Panc1 (cell line): ENCODE data around the gene SLC2A4. TPM values are rescaled to one million over a fixed set of nuclear protein-coding genes. Genes with fewer than 3 reads are reported as not detected.

Source experiments
- ATAC-seq: fragments of 200-7000 bp; cut with Tn5 transposase; 2 replicates; pipeline ENCODE4 v1.9.1; 2020; ENCODE audit warnings: mild to moderate bottlenecking, moderate library complexity
- BruUV-seq: library from RNA; stranded (reverse); fragments of 400-500 nt; replicated peaks from 2 replicates; lab custom pipeline; 2021; lab: Mats Ljungman, UMichigan
- CTCF ChIA-PET: fragments of 300-600 bp; sonication (Branson Sonifier 250); formaldehyde crosslinking; loops from one replicate; lab custom pipeline; 2022; ENCODE audit warnings: antibody characterized with exemption; lab: Charles Lee
- POLR2A ChIA-PET: fragments of 300-600 bp; sonication (Branson Sonifier 250); formaldehyde crosslinking; loops from one replicate; lab custom pipeline; 2022; ENCODE audit warnings: antibody characterized with exemption; lab: Charles Lee
- DNase-seq: peaks from one replicate; pipeline ENCODE4 v3.0.0-alpha.2; 2010; ENCODE audit warnings: low read depth, low spot score
- H3K27ac ChIP-seq: 2 replicates; pipeline ENCODE4 v1.5.1; 2011; ENCODE audit warnings: mild to moderate bottlenecking, low read length, inconsistent platforms
- H3K27me3 ChIP-seq: fragments of 200-500 bp; sonication (Bioruptor generic); 2 replicates; pipeline ENCODE4 v1.6.0; 2014; ENCODE audit warnings: low read length, inconsistent platforms; ENCODE audit not compliant: control insufficient read depth, insufficient read depth
- H3K36me3 ChIP-seq: fragments of 200-500 bp; sonication (Bioruptor generic); 2 replicates; pipeline ENCODE4 v1.5.1; 2014; ENCODE audit warnings: inconsistent platforms, mild to moderate bottlenecking, low read length, moderate library complexity; ENCODE audit not compliant: control insufficient read depth, insufficient read depth
- H3K4me1 ChIP-seq: 2 replicates; pipeline ENCODE4 v1.5.1; 2011; ENCODE audit warnings: inconsistent platforms, mild to moderate bottlenecking, low read length, moderate library complexity; ENCODE audit not compliant: control insufficient read depth, insufficient read depth
- H3K4me3 ChIP-seq, 2 experiments: 2 replicates each; pipeline ENCODE4 v1.5.1; 2011 to 2012; ENCODE audit warnings: low read depth in 2 of 2, low read length in 2 of 2, mild to moderate bottlenecking in 2 of 2, inconsistent platforms in 1 of 2, moderate library complexity in 1 of 2
- H3K9me3 ChIP-seq: fragments of 200-500 bp; sonication (Bioruptor generic); 2 replicates; pipeline ENCODE4 v1.5.1; 2014; ENCODE audit warnings: low read depth, mild to moderate bottlenecking, inconsistent platforms, low read length, moderate library complexity; ENCODE audit not compliant: control insufficient read depth, insufficient read depth
- CTCF ChIP-seq: fragments of 450-650 bp; IDR thresholded peaks from 2 replicates; pipeline ENCODE4 v1.5.1; 2017; ENCODE audit warnings: mild to moderate bottlenecking
- POLR2AphosphoS5 ChIP-seq: IDR thresholded peaks from 2 replicates; pipeline ENCODE4 v1.6.1; 2012; ENCODE audit warnings: mild to moderate bottlenecking, low read depth, low read length, moderate library complexity
- REST ChIP-seq, 2 experiments: IDR thresholded peaks; 2 replicates each; pipeline ENCODE4 v1.6.1; 2011 to 2012; ENCODE audit warnings: low read depth in 2 of 2, control low read depth in 1 of 2, low read length in 1 of 2, mild to moderate bottlenecking in 1 of 2, moderate library complexity in 1 of 2; ENCODE audit not compliant: insufficient read depth in 1 of 2
- SIN3A ChIP-seq: IDR thresholded peaks from 2 replicates; pipeline ENCODE4 v1.6.1; 2012; ENCODE audit warnings: low read depth, mild to moderate bottlenecking, low read length, moderate library complexity, borderline replicate concordance; ENCODE audit not compliant: insufficient read depth
- TCF7L2 ChIP-seq: IDR thresholded peaks from 2 replicates; pipeline ENCODE4 v1.6.1; 2011; ENCODE audit warnings: mild to moderate bottlenecking, low read depth, low read length, inconsistent platforms
- in situ Hi-C: cut with HindIII; loops from 2 replicates; pipeline ENCODE4 v1.10.0; 2016; ENCODE audit warnings: low sequenced_read_pairs, low pct_unique_long_range_greater_than_20kb
- intact Hi-C: fragments of 100-400 bp; cut with micrococcal nuclease; formaldehyde crosslinking; loops from one replicate; pipeline ENCODE4 v1.10.0; 2022; ENCODE audit not compliant: unreplicated experiment
- total RNA-seq: library from RNA; stranded (reverse); gene quantifications from one replicate; pipeline ENCODE4 v1.2.1, GENCODE V29; 2021; ENCODE audit not compliant: unreplicated experiment

SLC2A4 gene
- total RNA-seq, 1 experiment from 2014 or later: 0.31 TPM

GRCh38 chr17:7314719-7315569 lies 33.4 kb downstream of the SLC2A4 start, which contains the start of gene GPS2:
TSS of gene GPS2 (minus strand) at chr17:7315360. CDS start at chr17:7315052, 308 bp downstream.
- CTCF ChIA-PET: no interaction called here
- intact Hi-C loops (no loop called here), in situ Hi-C loops (no loop called here)
- TF ChIP-seq TCF7L2 (peak; percentile 56; the same call in 1 of the 2 replicates), POLR2AphosphoS5 (peak; percentile 74; the same call in 1 of the 2 replicates), REST (IDR thresholded peaks at IDR 0.05; ENCODE audit: insufficient read depth in 1 of 2, low read depth in 2 of 2, low read length in 1 of 2) (peak; percentile 87), SIN3A (peak; percentile 49; the same call in 1 of the 2 replicates), CTCF (no peak)
- Histone ChIP-seq H3K27me3 (no peaks in the 10 kb centered on the region), H3K36me3 (peaks cover 25% of the 10 kb centered on the region), H3K4me3 (peak within 1 kb of the TSS; percentile 66 to 75), H3K27ac (peak within 1 kb of the TSS; percentile 91), H3K4me1 (peaks cover 33% of the 10 kb centered on the region), H3K9me3 (no peaks in the 10 kb centered on the region)
- DNase-seq: no peak
- POLR2A ChIA-PET: interaction anchor here (0.5 kb wide), 1 partner anchor 198 kb away, joined by 3 read pairs; no protein-coding TSS in a partner anchor
- peak; percentile 87 for ATAC-seq
- no TSS peak for BruUV-seq

GRCh38 chr17:7315570-7316235 lies 34.2 kb downstream of the SLC2A4 start:
- Histone ChIP-seq H3K9me3 (no peaks in the 10 kb centered on the region), H3K36me3 (peaks cover 18% of the 10 kb centered on the region), H3K4me3 (peak overlapping the region; percentile 66 to 75), H3K27me3 (no peaks in the 10 kb centered on the region), H3K4me1 (peaks cover 26% of the 10 kb centered on the region), H3K27ac (peak overlapping the region; percentile 91)
- CTCF ChIA-PET: no interaction called here
- ATAC-seq: no peak
- POLR2A ChIA-PET: interaction anchor here (0.5 kb wide), 1 partner anchor 197 kb away, joined by 3 read pairs; no protein-coding TSS in a partner anchor
- BruUV-seq: no TSS peak
- in situ Hi-C loops (no loop called here), intact Hi-C loops (no loop called here)
- TF ChIP-seq TCF7L2 (no peak), CTCF (no peak), SIN3A (no peak), POLR2AphosphoS5 (no peak), REST (IDR thresholded peaks at IDR 0.05; ENCODE audit: insufficient read depth in 1 of 2, low read depth in 2 of 2, low read length in 1 of 2) (no peak)
- DNase-seq: no peak
